Neuron (in vitro differentiated cells): ENCODE data around the gene SDF4.
"Not testable (repeated sequence)": the region's sequence is repeated elsewhere in the genome, so short reads cannot be mapped to it uniquely, and the experiment has no call there.

Experiments
- H2AFZ ChIP-seq: one replicate; pipeline ENCODE4 v1.6.1; 2013; ENCODE audit warnings: low read depth, mild to moderate bottlenecking, inconsistent platforms, low read length, moderate library complexity
- H3K27me3 ChIP-seq: one replicate; pipeline ENCODE4 v1.6.1; 2013; ENCODE audit warnings: low read length; ENCODE audit not compliant: insufficient read depth
- H3K36me3 ChIP-seq: one replicate; pipeline ENCODE4 v1.6.1; 2013; ENCODE audit warnings: low read length; ENCODE audit not compliant: insufficient read depth
- H3K4me1 ChIP-seq: one replicate; pipeline ENCODE4 v1.6.1; 2013; ENCODE audit warnings: low read length; ENCODE audit not compliant: insufficient read depth
- H3K4me3 ChIP-seq: 2 replicates; pipeline ENCODE4 v1.5.1; 2013; ENCODE audit warnings: mild to moderate bottlenecking, low read length, moderate library complexity
- H3K9me3 ChIP-seq: one replicate; pipeline ENCODE4 v1.6.1; 2013; ENCODE audit warnings: low read length

SDF4 gene

GRCh38 chr1:1181938-1182410, 49.8 kb downstream of the SDF4 start:
- no peaks in the 10 kb centered on the region for H3K36me3 ChIP-seq
- H3K27me3 ChIP-seq, result peaks cover 15% of the 10 kb centered on the region
- H3K9me3 ChIP-seq, result no peaks in the 10 kb centered on the region
- no peaks in the 10 kb centered on the region for H3K4me1 ChIP-seq
- H2AFZ ChIP-seq, result no peak overlapping the region
- H3K4me3 ChIP-seq, result no peak overlapping the region

- Histone ChIP-seq H2AFZ (no peak overlapping the region), H3K27me3 (peaks cover 21% of the 10 kb centered on the region), H3K36me3 (no peaks in the 10 kb centered on the region), H3K4me1 (no peaks in the 10 kb centered on the region), H3K9me3 (no peaks in the 10 kb centered on the region), H3K4me3 (no peak overlapping the region)
Measured at GRCh38 chr1:1181129-1181937, 50.5 kb downstream of the SDF4 start.

- H3K36me3 ChIP-seq, result no peaks in the 10 kb centered on the region
- no peak overlapping the region for H2AFZ ChIP-seq
- H3K4me1 ChIP-seq, result no peaks in the 10 kb centered on the region
- H3K9me3 ChIP-seq, result no peaks in the 10 kb centered on the region
- peaks cover 28% of the 10 kb centered on the region for H3K27me3 ChIP-seq
- H3K4me3 ChIP-seq, result no peak overlapping the region
Measured at GRCh38 chr1:1179983-1180861, 51.6 kb downstream of the SDF4 start.

GRCh38 chr1:1179346-1179982, 52.3 kb downstream of the SDF4 start:
- Histone ChIP-seq H3K27me3 (peaks cover 30% of the 10 kb centered on the region), H3K4me3 (no peak overlapping the region), H3K36me3 (no peaks in the 10 kb centered on the region), H3K4me1 (no peaks in the 10 kb centered on the region), H2AFZ (no peak overlapping the region), H3K9me3 (no peaks in the 10 kb centered on the region)

GRCh38 chr1:1178794-1179331, 52.9 kb downstream of the SDF4 start:
- Histone ChIP-seq H3K36me3 (no peaks in the 10 kb centered on the region), H3K4me3 (no peak overlapping the region), H3K9me3 (no peaks in the 10 kb centered on the region), H3K4me1 (no peaks in the 10 kb centered on the region), H2AFZ (no peak overlapping the region), H3K27me3 (peaks cover 34% of the 10 kb centered on the region)

GRCh38 chr1:1177452-1178206, 54.2 kb downstream of the SDF4 start:
- no peak overlapping the region for H3K4me3 ChIP-seq
- H3K36me3 ChIP-seq, result no peaks in the 10 kb centered on the region
- H3K4me1 ChIP-seq, result peaks cover 7% of the 10 kb centered on the region
- no peak overlapping the region for H2AFZ ChIP-seq
- peaks cover 41% of the 10 kb centered on the region for H3K27me3 ChIP-seq
- no peaks in the 10 kb centered on the region for H3K9me3 ChIP-seq

GRCh38 chr1:1176931-1177330, 54.9 kb downstream of the SDF4 start:
- Histone ChIP-seq H3K4me3 (no peak overlapping the region), H3K27me3 (peaks cover 44% of the 10 kb centered on the region), H2AFZ (no peak overlapping the region), H3K9me3 (no peaks in the 10 kb centered on the region), H3K36me3 (no peaks in the 10 kb centered on the region), H3K4me1 (peaks cover 7% of the 10 kb centered on the region)

GRCh38 chr1:1176063-1176761, 55.6 kb downstream of the SDF4 start:
- H3K4me1 ChIP-seq, H3K4me3 ChIP-seq, H3K36me3 ChIP-seq, H2AFZ ChIP-seq, H3K9me3 ChIP-seq: not testable (repeated sequence)
- H3K27me3 ChIP-seq, result peaks cover 48% of the 10 kb centered on the region

- H3K4me1 ChIP-seq, result peaks cover 7% of the 10 kb centered on the region
- no peak overlapping the region for H3K4me3 ChIP-seq
- H3K27me3 ChIP-seq, result peaks cover 54% of the 10 kb centered on the region
- no peaks in the 10 kb centered on the region for H3K36me3 ChIP-seq
- H2AFZ ChIP-seq, result no peak overlapping the region
- no peaks in the 10 kb centered on the region for H3K9me3 ChIP-seq
Measured at GRCh38 chr1:1175221-1176062, 56.4 kb downstream of the SDF4 start.

- Histone ChIP-seq H3K27me3 (peaks cover 61% of the 10 kb centered on the region), H2AFZ (no peak within 1 kb of the TSS), H3K9me3 (no peaks in the 10 kb centered on the region)
Measured at GRCh38 chr1:1173793-1174415, 57.9 kb downstream of the SDF4 start, which contains the start of gene TTLL10. Gene TTLL10, plus strand, starts transcription at chr1:1173880. Its CDS starts 5,336 bp downstream, at chr1:1179216.

More at GRCh38 chr1:1173793-1174415, 57.9 kb downstream of the SDF4 start, which contains the start of gene TTLL10:
- Histone ChIP-seq H3K4me3 (no peak within 1 kb of the TSS), H3K4me1 (peaks cover 18% of the 10 kb centered on the region), H3K36me3 (no peaks in the 10 kb centered on the region)
